GM18505 (cell line): Measurements from ENCODE around the gene NFE2L1.

Source experiments
- ATAC-seq: cut with Tn5 transposase; IDR thresholded peaks from one replicate; pipeline ENCODE4 v1.9.1; 2021; ENCODE audit not compliant: unreplicated experiment
- POLR2A ChIP-seq: IDR thresholded peaks from 4 replicates; pipeline ENCODE4 v1.6.1; 2011; ENCODE audit warnings: borderline replicate concordance; ENCODE audit not compliant: insufficient read depth, insufficient read length; ENCODE audit errors: extremely low read depth

The NFE2L1 gene

GRCh38 chr17:48048384-48049126 is 396 bp downstream of the NFE2L1 start:
- peak; percentile 94 for TF ChIP-seq POLR2A
- peak; percentile 29 for ATAC-seq

- no peak for TF ChIP-seq POLR2A
- ATAC-seq = no peak
Measured at GRCh38 chr17:48051283-48051682, 3.1 kb downstream of the NFE2L1 start.

GRCh38 chr17:48051706-48052486 is 3.7 kb downstream of the NFE2L1 start:
- TF ChIP-seq POLR2A = no peak
- no peak for ATAC-seq

GRCh38 chr17:48052956-48053757 is 5.0 kb downstream of the NFE2L1 start:
- no peak for TF ChIP-seq POLR2A
- no peak for ATAC-seq

GRCh38 chr17:48053758-48054237 is 5.6 kb downstream of the NFE2L1 start:
- TF ChIP-seq POLR2A = no peak
- ATAC-seq = no peak

- TF ChIP-seq POLR2A = no peak
- no peak for ATAC-seq
Measured at GRCh38 chr17:48054238-48055185, 6.4 kb downstream of the NFE2L1 start.

GRCh38 chr17:48055531-48056245 is 7.5 kb downstream of the NFE2L1 start:
- no peak for ATAC-seq
- peak; percentile 68 for TF ChIP-seq POLR2A

- ATAC-seq = no peak
- no peak for TF ChIP-seq POLR2A
Measured at GRCh38 chr17:48056246-48056745, 8.1 kb downstream of the NFE2L1 start.

GRCh38 chr17:48056879-48057278 is 8.7 kb downstream of the NFE2L1 start:
- no peak for ATAC-seq
- TF ChIP-seq POLR2A = no peak

GRCh38 chr17:48057626-48058025 is 9.5 kb downstream of the NFE2L1 start:
- no peak for ATAC-seq
- TF ChIP-seq POLR2A = no peak

- TF ChIP-seq POLR2A = no peak
- ATAC-seq = no peak
Measured at GRCh38 chr17:48058393-48059124, 10.4 kb downstream of the NFE2L1 start.

GRCh38 chr17:48059125-48059668 is 11.0 kb downstream of the NFE2L1 start:
- no peak for ATAC-seq
- TF ChIP-seq POLR2A = no peak
